HG02678 (cell line): ENCODE results near the gene PCDHGB4.
"Not testable (repeated sequence)": the region's sequence is repeated elsewhere in the genome, so short reads cannot be mapped to it uniquely, and the experiment has no call there.

Source experiments
- ATAC-seq: cut with Tn5 transposase; IDR thresholded peaks from one replicate; pipeline ENCODE4 v1.9.1; 2021; ENCODE audit warnings: mild to moderate bottlenecking, moderate library complexity; ENCODE audit not compliant: unreplicated experiment

Gene PCDHGB4

GRCh38 chr5:141422742-141423291 is 35.3 kb downstream of the PCDHGB4 start:
- no peak for ATAC-seq

- no peak for ATAC-seq
Observed at GRCh38 chr5:141427783-141428426, 40.4 kb downstream of the PCDHGB4 start.

GRCh38 chr5:141430332-141431113 is 43.0 kb downstream of the PCDHGB4 start, which contains the start of gene PCDHGA12:
Gene PCDHGA12 (plus strand): TSS chr5:141430507. CDS start chr5:141430760, 253 bp downstream.
- ATAC-seq: no peak

GRCh38 chr5:141431286-141431685 is 43.8 kb downstream of the PCDHGB4 start:
- peak; percentile 41 for ATAC-seq

- ATAC-seq: not testable (repeated sequence)
Observed at GRCh38 chr5:141432308-141432707, 44.8 kb downstream of the PCDHGB4 start.

GRCh38 chr5:141432726-141433125 is 45.2 kb downstream of the PCDHGB4 start:
- not testable (repeated sequence) for ATAC-seq

GRCh38 chr5:141434006-141434405 is 46.5 kb downstream of the PCDHGB4 start:
- no peak for ATAC-seq

GRCh38 chr5:141437221-141437620 is 49.7 kb downstream of the PCDHGB4 start:
- no peak for ATAC-seq

GRCh38 chr5:141439411-141440141 is 52.1 kb downstream of the PCDHGB4 start:
- no peak for ATAC-seq
